ENCODE data around the gene RNF26.

RNF26 gene

DNA sequence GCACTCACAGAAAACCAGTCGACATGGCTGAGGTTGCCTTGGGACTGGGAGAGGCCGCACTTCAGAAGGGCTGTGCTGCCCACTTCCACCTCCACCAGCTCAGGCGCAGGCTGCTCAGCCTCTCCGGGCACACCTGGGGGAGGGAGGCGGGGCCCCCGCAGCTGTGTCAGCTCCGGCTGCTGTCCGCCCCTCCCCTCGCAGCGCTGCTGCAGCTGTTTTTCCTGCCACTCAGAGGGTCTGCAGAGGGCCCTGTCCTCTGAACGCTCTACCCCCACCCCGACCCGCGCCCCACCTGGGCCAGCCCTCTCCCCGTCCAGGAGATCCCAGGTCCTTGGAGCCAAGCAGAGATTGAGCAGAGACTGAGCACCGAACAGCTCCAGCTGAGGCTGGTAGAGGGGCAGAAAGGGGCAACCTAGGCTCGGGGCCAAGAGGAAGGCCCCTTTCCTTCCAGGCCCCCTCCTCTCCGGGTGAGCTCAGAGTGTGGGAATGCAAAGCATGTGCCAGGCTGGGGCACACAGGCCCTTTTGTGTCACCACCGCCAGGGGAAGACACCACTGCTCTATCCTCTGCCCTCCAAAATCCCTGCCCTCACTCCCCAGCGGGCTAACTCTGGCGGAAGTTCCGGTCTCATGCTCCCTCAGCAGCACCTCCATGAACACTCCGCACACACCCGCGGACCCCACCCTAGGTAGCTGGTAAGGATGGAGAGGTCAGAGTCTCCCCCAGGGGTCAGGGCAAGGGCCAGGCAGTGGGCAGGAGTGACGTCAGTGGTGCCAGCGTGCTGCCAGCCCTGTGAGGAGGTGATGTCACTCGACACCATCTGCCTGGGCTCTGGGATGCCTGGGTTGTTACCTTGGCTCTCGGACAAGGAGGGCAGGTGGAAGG, 19.0 kb upstream of the RNF26 start:
- DNase-seq (ENCODE audit: extremely low read depth in 1 of 2, low read depth in 1 of 2): no peak

DNA sequence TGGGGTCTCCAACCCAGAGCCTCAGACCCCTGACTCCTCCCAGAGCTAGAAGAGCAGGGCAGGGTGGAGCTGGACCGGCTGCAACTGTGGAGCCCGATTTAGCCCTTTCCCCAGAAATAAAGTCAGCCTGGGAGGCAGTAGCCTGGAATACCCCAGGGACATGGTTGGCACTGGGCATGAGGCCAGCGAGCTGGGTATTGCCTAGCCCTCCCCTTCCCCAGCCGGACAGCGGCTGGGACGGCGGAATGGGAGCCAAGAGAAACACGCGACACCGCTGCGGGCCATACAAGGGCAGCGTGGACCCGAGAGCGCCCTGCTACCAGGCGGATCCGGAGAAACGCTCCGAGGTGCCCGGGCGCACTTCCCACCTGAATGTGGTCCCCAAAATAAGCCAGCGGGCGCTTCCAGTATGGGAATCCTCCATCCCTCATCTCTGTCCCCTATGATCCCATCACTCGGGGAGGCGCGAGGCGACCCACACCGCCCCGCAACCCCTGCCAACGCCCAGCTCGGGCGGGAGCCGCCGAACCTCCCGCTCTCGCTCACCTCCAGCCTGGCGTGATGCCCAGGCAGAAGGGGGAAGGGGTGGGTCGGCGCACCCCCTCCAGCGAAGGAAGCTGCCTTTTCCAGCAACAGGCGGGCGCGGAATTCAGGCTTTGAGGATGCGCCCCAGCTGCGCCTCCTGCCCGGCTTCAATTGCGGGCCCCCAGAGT, 18.2 kb upstream of the RNF26 start:
- DNase-seq (ENCODE audit: extremely low read depth in 1 of 2, low read depth in 1 of 2): no peak

DNA sequence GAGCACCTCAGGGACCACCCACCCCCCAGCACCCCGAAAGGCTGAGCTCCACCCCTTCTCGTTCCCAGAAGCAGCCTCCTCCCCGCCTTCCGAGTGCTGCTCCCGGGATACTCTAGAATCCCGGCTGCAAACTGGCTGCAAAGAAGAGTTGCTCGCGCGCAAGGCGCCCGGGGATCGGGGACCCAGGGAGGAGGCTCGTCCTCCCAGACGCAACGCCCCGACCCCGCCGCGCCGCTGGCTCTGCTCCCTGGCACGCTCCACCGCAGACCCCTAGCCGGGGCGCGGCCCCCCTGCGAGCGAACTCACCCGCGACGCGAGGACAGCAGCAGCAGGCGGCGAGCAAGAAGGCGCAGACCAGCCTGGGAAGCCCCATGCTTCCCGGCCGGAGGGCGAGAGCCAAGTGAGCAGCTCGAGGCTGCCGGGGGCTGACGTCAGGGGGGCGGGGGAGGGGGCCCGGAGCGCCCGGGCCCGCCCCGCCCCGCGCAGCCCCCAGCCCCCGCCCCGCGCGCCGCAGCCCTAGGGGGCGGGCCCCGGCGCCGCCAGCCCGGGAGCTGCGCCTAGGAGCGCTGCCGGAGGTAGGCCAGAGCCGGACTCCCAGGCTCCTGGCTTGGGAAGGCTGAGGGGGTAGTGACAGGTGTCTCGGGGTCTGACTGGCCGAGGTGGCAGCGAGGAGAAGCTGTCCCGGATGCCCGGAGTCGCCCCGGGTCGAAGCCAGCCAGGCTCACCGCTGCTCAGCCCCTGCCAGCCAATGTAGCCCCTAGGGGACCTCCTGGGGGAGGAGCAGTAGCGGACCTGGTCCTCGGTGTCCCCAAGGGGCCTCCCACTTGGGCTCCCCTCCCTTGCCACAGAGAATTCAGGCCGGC, 17.4 kb upstream of the RNF26 start, which contains the start of gene MCAM:
TSS of gene MCAM (minus strand) at position 402 of the 863 bp plus-strand sequence. CDS start at position 373, 29 bp downstream.
- no peak for DNase-seq (ENCODE audit: extremely low read depth in 1 of 2, low read depth in 1 of 2)

DNA sequence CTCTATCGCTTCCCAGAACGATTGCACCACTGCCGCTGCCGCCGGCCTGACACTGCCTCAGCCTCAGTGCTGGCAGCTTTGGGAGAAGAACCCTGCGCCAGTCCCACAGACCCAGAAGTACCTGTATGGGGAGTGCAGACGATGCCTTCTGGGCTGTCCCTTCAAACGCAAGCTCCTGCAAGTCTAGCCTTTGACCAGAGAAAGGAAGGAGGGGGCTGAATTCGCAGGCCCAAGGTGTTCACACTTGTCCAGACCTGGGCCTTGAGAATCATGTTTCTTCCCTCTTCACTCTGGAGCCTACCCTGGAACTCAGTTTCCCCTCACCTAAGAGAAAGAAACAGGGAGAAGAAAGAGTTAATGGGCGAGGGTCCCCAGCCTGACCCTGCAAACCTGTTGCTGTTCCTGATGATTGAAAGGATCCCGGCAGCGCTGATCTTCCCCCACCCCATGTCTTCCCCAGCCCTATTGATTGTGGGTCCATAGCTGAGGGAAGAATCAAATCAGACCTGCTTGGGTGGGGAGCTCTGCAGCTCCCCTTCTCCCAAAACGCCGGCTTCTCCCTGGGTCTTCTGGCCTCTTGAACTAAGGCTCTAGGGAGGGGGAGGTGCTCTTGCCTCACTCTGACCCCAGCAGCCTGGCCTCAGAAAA, 16.6 kb upstream of the RNF26 start:
- no peak for DNase-seq (ENCODE audit: extremely low read depth in 1 of 2, low read depth in 1 of 2)

DNA sequence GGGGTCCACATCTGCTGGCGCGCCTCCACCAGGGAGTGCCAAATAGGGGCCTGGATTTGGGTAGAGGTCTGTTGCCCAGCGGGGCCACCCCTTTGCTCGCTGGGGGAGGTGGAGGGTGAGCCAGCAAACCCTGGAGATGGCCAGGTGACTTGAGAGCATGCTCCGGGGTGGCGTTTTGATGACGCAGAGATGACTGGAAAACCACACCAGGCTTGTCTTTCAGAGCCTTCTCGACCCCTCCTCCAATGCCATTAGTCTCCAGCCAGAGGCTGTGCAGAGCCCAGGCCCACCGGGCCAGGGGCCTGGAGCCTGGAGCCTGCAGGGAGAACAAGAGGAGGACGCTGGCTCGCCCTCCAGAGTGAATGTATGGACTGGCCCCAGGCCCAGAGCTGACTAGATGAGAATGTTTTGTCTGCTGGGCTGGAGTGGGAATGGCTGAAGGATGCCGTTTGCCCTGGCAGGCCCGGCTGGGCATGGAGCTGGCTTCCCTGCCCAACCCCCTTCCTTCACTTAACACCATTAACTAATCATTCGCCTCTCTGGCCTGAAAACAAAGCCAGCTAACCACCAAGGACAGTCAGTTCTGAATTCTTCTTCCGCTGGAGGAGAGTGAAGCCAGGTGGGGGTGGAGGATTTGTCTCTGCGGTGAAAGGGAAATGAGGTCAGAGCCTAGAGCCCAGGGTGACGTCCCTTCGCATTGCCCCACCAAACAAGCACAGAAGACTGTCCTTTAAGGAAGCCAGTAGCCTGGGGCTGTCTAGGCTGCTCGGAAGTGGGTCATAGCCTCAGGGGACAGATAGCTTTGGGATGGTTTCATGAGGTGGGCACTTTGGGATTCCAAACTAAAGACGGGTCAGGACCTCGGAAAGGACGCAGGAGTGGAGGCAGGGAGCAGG, 15.8 kb upstream of the RNF26 start:
- DNase-seq (ENCODE audit: extremely low read depth in 1 of 2, low read depth in 1 of 2): no peak

DNA sequence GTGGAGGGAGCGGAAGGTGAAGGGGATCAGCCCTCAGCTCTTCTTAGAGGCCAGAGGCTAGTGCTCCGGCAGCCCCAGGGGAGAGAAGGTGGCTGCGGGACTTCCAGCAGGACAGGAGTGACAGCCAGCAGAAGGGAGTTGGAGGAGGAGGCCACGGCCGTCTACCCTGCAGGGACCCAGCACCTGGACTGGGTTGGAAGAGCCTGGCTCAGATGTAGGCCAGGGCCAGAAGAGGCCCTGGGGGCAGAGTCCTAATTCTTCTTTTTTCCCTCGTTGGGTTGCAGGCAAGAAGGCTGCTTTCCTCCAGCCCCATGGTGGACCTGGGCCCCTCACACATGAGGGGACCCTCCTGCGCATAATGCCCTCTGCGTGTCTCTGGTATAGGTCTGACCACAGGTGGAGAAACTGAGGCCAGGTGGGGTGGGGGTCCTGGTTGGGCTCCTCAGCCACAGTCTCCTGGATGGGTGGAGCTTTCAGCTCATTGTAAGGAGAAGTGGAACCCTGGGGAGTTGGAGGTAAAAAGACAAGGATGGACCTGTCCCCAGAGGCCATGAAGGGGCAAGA, 15.1 kb upstream of the RNF26 start:
- DNase-seq (ENCODE audit: extremely low read depth in 1 of 2, low read depth in 1 of 2): no peak

DNA sequence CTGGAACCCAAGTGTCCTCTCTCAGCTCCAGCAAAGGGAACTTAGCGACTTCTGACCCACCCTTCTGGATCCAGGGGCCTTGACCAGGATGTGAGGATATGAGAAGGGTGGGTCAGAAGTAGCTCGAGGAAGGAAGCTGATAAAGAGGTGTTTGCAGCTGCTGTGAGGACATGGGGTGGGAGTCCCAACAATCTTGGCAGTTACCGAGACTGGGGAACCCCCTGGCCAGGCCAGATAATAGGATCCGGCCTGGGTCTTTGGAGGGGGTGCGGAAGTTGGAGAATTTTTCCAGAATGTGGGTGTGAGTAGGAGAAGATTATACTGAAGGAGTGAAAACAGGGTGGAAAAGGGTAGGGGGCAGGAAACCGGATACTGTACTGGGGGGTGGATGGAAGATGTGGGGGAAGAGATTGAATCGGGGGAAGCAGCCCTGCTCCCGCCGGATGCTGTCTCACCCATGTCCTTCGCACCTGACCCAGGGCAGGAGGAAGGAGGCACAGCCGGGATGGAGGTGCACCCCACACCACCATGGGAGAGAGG, 14.6 kb upstream of the RNF26 start:
- no peak for DNase-seq (ENCODE audit: extremely low read depth in 1 of 2, low read depth in 1 of 2)

DNA sequence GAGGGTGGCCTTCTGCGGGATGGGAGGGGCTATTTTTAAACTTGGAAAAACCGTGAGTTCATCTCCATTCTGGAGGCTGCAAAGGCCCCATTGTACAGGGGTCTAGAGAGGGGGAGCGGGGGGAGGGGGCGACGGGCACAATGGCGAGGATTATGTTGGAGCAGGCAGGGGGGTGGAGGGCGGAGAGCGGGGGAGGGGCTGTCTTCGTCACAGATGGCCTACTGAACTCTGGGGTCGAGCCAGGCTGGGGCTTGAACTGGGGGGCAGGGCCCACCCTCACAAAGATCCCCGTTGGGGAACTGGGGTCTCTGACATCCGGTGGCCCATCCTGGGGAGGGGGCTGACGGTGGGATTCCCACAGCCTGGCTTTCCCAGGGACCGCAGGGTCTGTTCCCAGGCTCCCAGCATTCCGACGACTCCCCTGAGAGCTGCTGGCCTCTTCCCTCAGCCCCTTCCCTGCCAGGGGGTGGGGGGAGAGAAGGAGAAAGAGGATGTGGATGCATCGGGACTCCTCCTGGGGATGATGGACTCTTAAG, 14.0 kb upstream of the RNF26 start:
- no peak for DNase-seq (ENCODE audit: extremely low read depth in 1 of 2, low read depth in 1 of 2)

DNA sequence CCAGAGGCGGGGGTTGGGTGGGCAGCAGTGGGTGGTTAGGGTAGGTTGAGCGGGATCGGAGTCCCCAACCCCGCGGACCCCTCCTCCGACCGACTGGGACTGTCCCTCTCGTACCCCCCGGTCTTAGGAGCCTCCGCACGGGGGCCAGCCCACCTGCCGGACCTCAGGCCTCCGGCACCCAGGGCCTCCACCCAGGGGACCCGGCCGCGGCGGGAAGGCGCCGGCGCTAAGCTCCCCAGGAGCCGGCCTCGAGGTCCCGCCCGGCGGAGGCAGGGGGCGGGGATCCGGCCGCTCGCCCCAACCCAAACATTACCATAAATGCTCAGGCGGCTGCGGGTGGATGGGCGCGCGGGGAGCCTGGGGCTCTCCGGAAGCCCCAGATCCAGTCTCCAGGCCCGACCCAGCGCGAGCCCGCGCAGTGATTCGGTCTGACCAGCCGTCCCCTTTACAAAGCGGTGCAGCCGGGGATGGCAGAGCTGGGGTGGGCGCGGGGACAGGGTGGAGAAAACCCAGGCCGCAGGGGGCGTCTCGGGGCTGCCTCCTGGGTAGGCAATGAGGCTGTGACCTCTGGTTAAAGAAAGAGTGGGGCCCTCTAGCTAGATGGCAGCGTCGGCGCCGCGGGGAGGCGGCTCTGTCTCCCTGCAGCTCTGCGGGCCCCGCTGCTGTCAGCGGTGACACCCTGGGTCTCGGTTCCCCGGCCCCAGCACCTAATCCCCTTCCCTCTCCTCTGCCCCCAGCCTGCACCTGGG, 13.4 kb upstream of the RNF26 start:
- DNase-seq (ENCODE audit: extremely low read depth in 1 of 2, low read depth in 1 of 2): peak in 1 of 2 donors; percentile 25

DNA sequence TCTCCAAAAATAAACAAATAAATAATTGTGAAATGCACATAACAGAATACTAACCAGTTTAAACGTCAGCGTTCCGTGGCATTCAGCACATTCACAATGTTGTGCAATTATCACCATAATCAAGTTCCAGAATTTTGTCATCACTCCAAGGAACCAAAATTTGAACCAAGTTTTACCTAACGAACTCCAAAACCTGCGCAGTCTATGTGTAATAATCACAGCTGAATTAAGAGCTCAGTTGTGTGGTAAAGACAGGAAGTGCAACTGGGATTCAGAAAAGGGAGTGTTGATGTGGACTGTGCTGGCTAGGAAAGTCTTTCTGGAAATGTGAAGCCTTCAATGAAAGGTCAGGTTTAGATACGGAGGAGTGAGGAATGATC, 12.0 kb upstream of the RNF26 start:
- DNase-seq (ENCODE audit: extremely low read depth in 1 of 2, low read depth in 1 of 2): no peak

DNA sequence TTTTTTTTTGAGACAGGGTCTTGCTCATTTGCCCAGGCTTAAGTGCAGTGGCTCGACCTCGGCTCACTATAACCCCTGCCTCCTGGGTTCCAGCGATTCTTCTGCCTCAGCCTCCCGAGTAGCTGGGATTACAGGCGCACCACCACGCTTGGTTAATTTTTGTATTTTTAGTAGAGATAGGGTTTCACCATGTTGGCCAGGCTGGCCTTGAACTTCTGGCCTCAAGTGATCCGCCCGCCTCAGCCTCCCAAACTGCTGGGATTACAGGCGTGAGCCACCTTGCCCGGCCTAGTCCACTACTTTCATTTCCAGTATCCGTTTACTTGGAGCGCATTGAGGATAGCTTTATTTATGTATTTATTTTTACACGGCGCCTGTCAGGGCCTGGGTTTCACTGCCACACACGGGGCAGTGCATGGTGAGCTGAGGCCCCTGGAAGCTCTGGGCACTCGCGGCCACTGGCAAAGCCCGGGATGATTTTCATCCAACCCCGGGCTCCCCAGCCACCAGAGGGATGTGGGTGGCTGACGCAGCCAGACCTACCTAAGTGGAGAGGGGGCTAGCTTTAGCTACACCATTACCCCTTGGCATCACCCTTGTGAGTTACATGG, 11.3 kb upstream of the RNF26 start:
- no peak for DNase-seq (ENCODE audit: extremely low read depth in 1 of 2, low read depth in 1 of 2)

DNA sequence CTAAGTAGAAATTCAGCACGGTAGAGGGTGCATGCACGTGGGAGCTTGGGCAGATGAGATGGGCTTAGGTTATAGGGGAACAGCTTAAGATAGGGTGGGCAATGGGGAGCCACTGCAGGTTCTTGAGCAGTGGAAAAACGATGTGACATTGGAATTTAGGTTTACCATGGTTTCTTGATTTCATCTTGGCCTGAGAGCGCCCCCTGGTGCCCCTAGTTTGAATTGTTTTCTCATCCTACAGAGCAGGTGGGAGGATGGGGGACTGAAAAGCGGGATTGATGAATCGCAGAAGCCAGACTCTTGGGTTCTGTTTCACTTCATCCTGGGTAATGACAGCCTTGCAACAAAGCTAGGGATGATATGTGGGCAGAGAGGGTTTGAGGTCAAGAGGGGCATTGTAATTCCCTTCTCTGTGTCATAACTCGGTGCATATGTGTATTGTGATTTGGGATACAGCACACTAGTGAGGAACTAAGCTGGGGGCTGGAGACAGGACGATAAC, 10.7 kb upstream of the RNF26 start:
- peak; percentile 56 to 70 for DNase-seq (ENCODE audit: extremely low read depth in 1 of 2, low read depth in 1 of 2)

DNA sequence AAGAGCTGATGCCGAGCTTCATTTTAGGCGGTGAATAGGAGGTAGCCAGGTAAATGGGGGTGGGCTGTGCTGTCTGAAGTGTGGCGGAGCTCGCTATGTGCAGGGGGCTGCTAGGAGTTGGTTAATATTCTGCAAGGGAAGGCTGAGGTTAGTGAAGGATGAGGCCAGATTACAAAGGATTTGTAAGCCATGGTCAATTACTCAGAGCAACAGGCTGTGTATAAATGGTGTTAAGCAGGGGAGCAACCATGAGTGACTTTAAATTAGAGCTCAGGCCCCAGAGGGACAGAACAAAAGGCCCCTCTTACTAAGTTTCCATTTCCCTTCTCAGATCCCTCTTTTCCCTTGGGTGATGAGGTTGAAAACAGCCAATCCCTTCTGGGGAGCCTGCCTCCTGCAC, 10.1 kb upstream of the RNF26 start:
- DNase-seq (ENCODE audit: extremely low read depth in 1 of 2, low read depth in 1 of 2): no peak

DNA sequence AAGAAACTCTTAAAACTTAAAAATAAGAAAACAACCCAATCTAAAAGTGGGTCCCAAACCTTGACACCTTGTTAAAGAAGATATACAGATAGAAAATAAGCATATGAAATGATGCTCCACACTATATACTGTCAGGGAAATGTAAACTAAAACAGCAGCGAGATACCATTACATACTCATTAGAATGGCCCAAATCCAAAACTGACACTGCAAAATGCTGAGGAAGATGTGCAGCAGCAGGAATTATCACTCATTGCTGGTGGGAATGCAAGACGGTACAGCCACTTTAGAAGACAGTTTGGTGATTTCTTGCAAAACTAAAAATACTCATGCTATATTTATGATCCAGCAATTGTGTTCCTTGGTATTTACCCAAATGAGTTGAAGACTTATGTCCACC, 5.0 kb upstream of the RNF26 start:
- no peak for DNase-seq (ENCODE audit: extremely low read depth in 1 of 2, low read depth in 1 of 2)

DNA sequence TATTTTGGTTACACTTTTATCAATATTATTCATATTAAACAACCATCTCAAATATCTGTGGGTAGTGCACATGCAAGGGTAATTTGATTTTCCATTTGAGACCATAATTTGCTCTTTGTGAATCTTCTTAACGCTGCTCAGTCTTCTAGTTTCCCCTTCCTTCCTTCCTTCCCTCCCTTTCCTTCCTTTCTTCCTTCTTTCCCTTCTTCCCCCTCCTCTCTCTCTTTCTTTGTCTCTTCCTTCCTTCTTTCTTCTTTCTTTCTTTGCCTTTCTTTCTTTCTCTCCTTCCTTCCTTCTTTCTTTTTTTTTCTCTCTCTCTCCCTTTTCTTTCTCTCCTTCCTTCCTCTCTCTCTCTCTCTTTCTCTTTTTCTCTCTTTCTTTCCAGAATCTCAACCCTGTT, 4.1 kb upstream of the RNF26 start:
- no peak for DNase-seq (ENCODE audit: extremely low read depth in 1 of 2, low read depth in 1 of 2)

DNA sequence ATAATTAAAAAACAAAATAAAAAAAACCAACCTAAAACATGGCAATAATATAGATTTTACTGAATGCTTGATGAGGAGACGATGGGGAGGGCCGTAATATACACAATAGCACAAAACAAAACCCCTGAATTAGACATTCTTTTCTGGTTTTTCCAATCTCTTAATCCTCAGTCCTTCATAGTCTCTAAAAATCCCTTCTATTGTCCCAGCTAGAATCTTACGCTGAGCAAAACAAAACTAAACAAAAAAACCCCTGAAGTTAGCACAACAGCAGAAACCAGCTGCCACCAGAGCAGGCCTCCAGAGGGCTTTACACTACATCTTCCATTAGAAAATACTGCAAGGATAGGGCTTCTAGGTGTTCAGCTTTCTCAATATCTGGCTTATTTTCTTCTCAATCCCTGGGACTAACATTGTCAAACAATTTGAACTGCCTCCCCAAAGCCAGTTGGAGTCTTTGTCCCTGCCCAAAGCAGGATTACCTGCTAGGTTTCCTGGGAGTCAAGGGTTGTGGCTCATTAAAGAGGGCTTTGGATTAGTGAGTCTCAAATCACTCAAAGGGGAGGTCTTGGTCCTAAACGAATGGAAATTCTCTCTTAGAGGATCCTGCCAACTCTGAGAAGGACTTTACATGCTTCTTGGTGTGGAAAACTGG, 2.1 kb upstream of the RNF26 start:
- DNase-seq (ENCODE audit: extremely low read depth in 1 of 2, low read depth in 1 of 2): no peak

DNA sequence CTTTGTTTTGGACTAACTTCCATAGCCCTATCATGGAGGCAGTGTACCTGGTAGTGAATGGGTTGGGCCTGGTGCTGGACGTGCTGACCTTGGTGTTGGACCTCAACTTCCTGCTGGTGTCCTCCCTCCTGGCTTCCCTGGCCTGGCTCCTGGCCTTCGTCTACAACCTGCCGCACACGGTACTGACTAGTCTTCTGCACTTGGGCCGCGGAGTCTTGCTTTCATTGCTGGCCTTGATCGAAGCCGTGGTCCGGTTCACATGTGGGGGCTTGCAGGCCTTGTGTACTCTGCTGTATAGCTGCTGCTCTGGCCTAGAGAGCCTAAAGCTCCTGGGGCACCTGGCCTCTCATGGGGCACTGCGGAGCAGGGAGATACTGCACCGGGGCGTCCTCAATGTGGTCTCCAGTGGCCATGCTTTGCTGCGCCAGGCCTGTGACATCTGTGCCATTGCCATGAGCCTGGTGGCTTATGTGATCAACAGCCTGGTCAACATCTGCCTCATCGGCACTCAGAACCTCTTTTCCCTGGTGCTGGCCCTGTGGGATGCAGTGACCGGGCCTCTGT, 846 bp downstream of the RNF26 start:
- no peak for DNase-seq (ENCODE audit: extremely low read depth in 1 of 2, low read depth in 1 of 2)
